GM12878 (cell line): ENCODE results near the gene FRMPD2.
"Not testable (repeated sequence)": the region's sequence is repeated elsewhere in the genome, so short reads cannot be mapped to it uniquely, and the experiment has no call there.

Experiments
- BHLHE40 ChIP-seq, 2 experiments: fragments of 450-650 bp in 1 of 2; IDR thresholded peaks; 2 replicates each; pipeline ENCODE4 v1.6.1; 2011 to 2017; ENCODE audit warnings: low read depth in 2 of 2, borderline replicate concordance in 1 of 2, improper control_type of control experiment in 1 of 2, low read length in 1 of 2, mild to moderate bottlenecking in 1 of 2
- CTCF ChIP-seq, 3 experiments: IDR thresholded peaks in 2 of 3; conservative IDR thresholded peaks in 1 of 3; 2 replicates each; pipeline ENCODE4 v1.5.1; 2011; ENCODE audit warnings: low read depth in 3 of 3, low read length in 3 of 3, mild to moderate bottlenecking in 3 of 3, control low read depth in 2 of 3, moderate library complexity in 2 of 3, inconsistent platforms in 1 of 3, mixed read lengths in 1 of 3; ENCODE audit not compliant: control insufficient read depth in 2 of 3, insufficient read depth in 1 of 3; ENCODE audit errors: extremely low read depth in 1 of 3
- EP300 ChIP-seq, 2 experiments: fragments of 150-350 bp in 1 of 2; IDR thresholded peaks; 2 replicates each; pipeline ENCODE4 v1.6.1; 2011 to 2012; ENCODE audit warnings: low read depth in 2 of 2, low read length in 2 of 2, borderline replicate concordance in 1 of 2, improper control_type of control experiment in 1 of 2, inconsistent platforms in 1 of 2; ENCODE audit not compliant: control insufficient read depth in 1 of 2
- HCFC1 ChIP-seq: fragments of 150-350 bp; IDR thresholded peaks from 2 replicates; pipeline ENCODE4 v1.6.1; 2014; ENCODE audit warnings: low read length
- NFYB ChIP-seq: IDR thresholded peaks from 2 replicates; pipeline ENCODE4 v1.6.1; 2011; ENCODE audit warnings: low read depth, mild to moderate bottlenecking, low read length, improper control_type of control experiment, moderate library complexity; ENCODE audit not compliant: insufficient read depth
- PAX5 ChIP-seq: IDR thresholded peaks from 2 replicates; pipeline ENCODE4 v1.6.1; 2011; ENCODE audit warnings: low read depth, low read length, borderline replicate concordance
- PRDM15 ChIP-seq: fragments of 450-650 bp; formaldehyde crosslinking; IDR thresholded peaks from 2 replicates; pipeline ENCODE4 v1.4.0; 2020; ENCODE audit warnings: mild to moderate bottlenecking, moderate library complexity

DNA sequence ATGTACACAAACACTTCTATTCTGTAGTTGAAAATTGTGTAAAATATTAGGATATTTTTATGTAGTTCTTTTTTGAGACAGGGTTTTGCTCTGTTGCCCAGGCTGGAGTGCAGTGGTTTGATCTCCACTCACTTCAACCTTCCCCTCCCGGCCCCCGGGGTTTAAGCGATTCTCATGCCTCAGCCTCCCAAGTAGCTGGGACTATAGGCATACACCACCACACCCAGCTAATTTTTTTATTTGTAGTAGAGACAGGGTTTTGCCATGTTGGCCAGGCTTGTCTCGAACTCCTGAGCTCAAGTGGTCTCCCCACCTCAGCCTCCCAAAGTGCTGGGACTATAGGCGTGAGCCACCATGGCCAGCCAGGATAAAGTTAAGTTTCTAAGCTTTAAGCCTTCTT is 30.6 kb downstream of the FRMPD2 start:
- not testable (repeated sequence) for TF ChIP-seq CTCF (IDR thresholded peaks at IDR 0.05 in 2 of 3, conservative IDR thresholded peaks at IDR 0.05 in 1 of 3; ENCODE audit: control insufficient read depth in 2 of 3, extremely low read depth in 1 of 3, insufficient read depth in 1 of 3, low read depth in 3 of 3, low read length in 3 of 3); BHLHE40 (IDR thresholded peaks at IDR 0.05; ENCODE audit: borderline replicate concordance in 1 of 2, low read depth in 2 of 2, low read length in 1 of 2); PRDM15 (CRISPR knock-in tag); NFYB; EP300 (IDR thresholded peaks at IDR 0.05; ENCODE audit: borderline replicate concordance in 1 of 2, control insufficient read depth in 1 of 2, low read depth in 2 of 2, low read length in 2 of 2); PAX5; HCFC1
